HG03095 (cell line): ENCODE measurements around the gene ITGB6.
"Not testable (repeated sequence)": the region's sequence is repeated elsewhere in the genome, so short reads cannot be mapped to it uniquely, and the experiment has no call there.

Source experiments
- ATAC-seq: cut with Tn5 transposase; IDR thresholded peaks from one replicate; pipeline ENCODE4 v1.9.1; 2021; ENCODE audit warnings: moderate library complexity; ENCODE audit not compliant: unreplicated experiment

The ITGB6 gene

GRCh38 chr2:160197587-160197986 lies 2.5 kb downstream of the ITGB6 start:
- ATAC-seq = no peak

GRCh38 chr2:160194946-160195345 lies 5.1 kb downstream of the ITGB6 start:
- no peak for ATAC-seq

DNA sequence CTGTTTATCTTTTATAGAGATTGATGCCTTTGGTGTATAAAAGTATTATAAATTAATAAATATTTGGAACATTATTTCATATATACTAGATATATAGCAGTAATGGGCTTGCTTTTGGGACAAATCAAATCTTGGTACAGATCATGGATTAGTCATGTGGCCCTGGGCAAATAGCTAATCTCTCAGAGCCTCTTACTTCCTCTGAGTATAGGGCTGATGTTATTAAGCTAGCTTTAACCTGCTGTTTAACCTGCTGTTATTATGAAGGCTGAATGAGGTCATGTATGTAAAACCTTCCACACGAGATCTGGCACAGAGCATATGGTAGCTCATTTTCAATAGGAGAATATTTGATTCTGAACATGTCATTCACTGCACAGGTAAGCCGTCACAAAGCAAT lies 5.7 kb downstream of the ITGB6 start:
- no peak for ATAC-seq

DNA sequence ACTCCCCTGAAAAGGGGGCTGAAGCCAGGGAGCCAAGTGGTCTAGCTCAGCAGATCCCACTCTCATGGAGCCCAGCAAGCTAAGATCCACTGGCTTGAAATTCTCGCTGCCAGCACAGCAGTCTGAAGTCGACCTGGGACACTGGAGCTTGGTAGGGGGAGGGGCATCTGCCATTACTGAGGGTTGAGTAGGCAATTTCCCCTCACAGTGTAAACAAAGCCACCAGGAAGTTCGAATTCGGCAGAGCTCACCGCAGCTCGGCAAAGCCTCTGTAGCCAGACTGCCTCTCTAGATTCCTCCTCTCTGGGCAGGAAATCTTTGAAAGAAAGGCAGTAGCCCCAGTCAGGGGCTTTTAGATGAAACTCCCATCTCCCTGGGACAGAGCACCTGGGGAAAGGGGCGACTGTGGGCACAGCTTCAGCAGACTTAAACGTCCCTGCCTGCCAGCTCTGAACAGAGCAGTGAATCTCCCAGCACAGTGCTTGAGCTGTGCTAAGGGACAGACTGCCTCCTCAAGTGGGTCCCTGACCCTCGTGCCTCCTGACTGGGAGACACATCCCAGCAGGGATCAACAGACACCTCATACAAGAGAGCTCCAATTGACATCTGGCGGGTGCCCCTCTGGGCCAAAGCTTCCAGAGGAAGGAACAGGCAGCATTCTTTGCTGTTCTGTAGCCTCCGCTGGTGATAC lies 18.8 kb downstream of the ITGB6 start:
- ATAC-seq = not testable (repeated sequence)

GRCh38 chr2:160180690-160181089 lies 19.4 kb downstream of the ITGB6 start:
- ATAC-seq = not testable (repeated sequence)

GRCh38 chr2:160180172-160180571 lies 19.9 kb downstream of the ITGB6 start:
- ATAC-seq = no peak

DNA sequence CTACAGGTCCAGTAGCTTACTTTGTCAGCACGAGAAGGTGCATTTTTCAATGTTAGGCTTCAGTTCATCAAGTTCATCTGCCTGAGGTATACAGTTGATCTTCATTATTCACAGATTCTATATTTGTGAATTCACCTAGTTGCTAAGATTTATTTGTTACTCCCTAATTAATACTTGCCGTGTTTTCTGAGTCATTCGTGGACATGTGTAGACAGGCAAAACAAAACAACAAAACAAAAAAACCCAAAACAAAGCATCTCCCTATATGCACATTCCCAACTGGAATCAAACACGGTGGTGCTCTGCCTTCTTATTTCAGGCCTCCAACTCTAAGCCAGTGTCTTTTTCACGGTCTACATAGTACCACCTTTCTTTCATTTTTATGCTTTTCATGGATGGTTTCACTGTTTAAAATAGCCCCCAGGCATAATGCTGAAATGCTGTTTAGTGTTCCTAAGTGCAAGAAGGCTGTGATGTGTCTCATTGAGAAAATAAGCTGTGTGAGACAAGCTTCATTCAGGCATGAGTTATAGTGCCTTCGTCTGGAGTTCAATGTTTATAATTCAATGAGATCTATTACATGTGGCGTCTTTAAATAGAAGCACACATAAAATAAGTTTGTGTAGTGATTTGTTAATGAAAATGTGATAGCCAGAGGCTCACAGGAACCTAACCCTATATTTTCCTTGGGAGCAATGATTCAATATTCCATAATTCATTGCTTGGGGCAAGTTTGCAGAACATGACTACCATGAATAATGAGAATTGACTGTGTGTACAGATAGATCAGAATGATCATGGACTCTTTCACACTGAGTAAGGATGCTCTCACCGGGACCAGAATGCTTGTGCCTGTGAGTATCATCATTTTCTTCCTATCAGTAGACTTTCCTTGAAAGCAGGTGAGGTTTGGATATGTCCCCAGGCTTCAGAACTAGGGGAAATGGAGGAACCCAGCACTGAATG lies 24.6 kb downstream of the ITGB6 start:
- no peak for ATAC-seq

GRCh38 chr2:160174322-160174721 lies 25.8 kb downstream of the ITGB6 start:
- ATAC-seq = no peak

DNA sequence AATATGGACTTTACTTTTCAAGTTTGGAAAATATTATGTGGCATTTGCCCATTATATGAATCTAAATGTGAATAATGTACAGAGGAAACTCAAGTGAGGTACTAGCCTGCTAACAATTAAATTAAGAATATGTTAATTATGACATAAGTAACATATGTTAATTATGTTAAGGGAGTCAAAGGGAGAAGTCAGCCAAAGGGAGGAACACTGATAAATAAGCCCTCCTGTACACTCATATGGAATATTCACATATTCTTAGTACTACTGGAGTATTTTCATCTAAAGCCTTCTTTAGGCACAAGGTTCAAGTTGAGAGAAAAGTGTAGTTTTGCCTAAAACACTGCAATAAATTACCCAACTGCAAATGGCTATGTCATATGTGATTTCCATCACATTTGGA lies 30.1 kb downstream of the ITGB6 start:
- no peak for ATAC-seq

- ATAC-seq = no peak
Observed at GRCh38 chr2:160169471-160169870, 30.6 kb downstream of the ITGB6 start.

DNA sequence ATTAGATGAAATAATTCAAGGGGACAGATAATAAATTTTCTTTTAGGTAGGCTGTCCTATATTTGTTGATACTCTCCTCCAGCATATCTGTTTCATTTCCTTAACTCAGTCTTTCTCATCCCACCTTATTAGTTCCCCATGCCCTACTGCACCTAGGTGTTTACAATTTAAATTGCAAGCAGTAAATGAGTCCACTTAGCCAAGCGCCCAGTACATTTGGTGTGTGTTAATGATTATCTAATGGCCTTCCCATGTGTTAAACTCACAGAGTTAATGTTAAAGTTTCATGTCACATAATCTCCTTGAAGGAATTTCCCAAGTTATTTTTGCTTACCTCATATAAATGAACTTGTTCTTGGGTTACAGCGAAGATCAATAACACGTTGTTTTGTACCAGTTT lies 31.2 kb downstream of the ITGB6 start:
- no peak for ATAC-seq

- no peak for ATAC-seq
Observed at GRCh38 chr2:160167089-160167740, 32.9 kb downstream of the ITGB6 start.

DNA sequence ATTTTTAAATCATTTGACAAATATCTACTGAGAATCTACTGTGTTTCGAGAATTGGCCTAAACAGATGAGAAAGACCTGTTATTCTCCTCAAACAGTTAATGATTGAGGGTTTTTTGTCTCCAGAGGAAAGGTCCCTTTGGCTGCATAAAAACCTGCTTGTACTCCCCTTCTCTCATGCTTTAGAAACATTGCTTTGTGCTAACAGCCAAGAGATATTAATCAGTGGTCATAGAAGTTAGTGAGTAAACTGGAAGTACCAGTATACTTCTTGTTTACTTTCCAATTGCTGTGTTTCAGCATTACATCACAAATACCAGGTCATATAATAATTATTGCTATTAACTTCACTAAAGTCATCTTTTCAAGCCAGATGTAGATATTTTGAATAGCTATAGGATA lies 34.1 kb downstream of the ITGB6 start:
- no peak for ATAC-seq

GRCh38 chr2:160165081-160165480 lies 35.0 kb downstream of the ITGB6 start:
- no peak for ATAC-seq

GRCh38 chr2:160157861-160158829 lies 41.9 kb downstream of the ITGB6 start:
- ATAC-seq = no peak

GRCh38 chr2:160156665-160157064 lies 43.4 kb downstream of the ITGB6 start:
- no peak for ATAC-seq

DNA sequence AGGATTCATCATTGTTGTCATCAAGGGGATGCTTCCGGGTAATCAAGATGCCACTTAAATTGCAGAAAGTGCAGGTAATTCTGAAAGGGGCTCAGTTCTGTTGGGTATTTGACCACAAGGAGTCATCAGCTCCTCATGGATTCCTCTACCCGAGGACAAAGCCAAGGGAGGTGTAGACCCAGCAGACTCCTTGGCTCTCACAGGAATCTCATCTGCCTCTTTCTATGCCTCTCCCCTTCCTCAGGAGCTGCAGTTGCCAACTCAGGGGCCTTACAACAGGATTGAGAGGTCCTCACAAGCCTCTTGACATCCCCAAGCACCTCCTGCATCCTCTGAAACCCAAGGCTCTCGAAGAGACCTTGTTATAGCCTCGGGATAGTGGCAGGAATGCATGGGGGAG lies 44.0 kb downstream of the ITGB6 start:
- no peak for ATAC-seq

DNA sequence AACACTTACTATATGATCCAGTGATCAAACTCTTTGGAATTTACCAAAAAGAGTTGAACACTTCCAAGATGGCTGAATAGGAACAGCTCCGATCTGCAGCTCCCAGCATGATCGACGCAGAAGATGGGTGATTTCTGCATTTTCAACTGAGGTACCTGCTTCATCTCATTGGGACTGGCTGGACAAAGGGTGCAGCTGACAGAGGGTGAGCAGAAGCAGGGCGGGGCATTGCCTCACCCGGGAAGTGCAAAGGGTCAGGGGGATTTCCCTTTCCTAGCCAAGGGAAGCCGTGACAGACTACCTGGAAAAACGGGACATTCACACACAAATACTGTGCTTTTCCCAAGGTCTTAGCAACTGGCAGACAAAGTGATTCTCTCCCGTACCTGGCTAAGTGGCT lies 51.7 kb downstream of the ITGB6 start:
- not testable (repeated sequence) for ATAC-seq

GRCh38 chr2:160145471-160145870 lies 54.6 kb downstream of the ITGB6 start:
- ATAC-seq = no peak

DNA sequence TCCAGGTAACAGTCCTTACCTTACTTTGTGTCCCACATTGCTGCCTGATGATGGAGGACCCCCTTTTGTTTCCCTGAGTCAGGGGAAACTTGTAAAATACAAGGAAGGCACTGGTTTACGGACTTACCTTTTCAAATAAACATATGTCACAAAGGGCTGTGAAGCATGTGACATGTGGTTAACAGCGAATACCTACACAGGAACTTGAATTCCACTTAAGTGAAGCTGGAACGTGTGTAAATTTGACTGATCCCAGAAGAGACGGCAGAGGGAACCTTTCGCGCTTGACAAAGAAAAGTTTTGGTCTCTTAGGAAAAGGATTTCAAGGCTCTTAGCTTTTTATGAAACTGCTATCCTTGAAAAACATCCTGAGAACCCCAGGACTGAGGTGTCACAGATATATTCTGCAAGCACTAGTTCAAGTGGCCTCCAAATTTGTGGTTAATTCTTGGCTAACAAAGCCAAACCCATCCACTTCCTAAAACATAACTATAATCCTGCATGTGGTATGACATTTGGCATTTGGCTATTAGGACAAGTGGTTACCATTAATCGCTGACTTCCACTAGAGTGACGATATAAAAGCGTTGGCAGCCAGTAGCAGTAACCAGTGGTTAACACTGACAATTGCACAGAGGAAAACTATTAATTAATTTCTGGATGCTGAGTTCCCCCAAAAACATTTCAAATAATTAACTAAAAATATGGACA lies 55.6 kb downstream of the ITGB6 start:
- no peak for ATAC-seq
